Measurements from ENCODE around the gene CTRB1.
A peak's percentile ranks its signal among the peaks of the same experiment; 100 is the strongest.
"Not testable (repeated sequence)": the region's sequence is repeated elsewhere in the genome, so short reads cannot be mapped to it uniquely, and the experiment has no call there.

CTRB1 gene

DNA sequence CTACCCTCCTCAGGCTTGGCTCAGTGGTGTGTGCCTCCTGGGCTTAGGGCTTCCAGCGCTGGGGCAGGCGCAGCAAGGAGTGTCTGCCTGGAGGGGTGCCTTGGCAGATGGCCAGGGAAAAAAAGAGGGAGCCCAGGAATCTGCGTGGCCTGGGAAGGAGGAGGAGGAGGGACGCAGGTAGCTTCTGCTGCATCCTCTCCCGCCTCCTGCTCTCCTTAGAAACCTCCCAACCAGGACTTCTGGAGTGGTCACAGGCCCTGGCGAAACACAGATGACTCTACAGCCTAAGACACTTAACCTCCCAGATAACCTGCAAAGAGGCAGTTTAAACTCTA is 40.0 kb downstream of the CTRB1 start:
- no peak for DNase-seq

GRCh38 chr16:75260851-75261589 is 42.2 kb downstream of the CTRB1 start:
- no peak for DNase-seq

- DNase-seq: no peak
Measured at GRCh38 chr16:75261590-75262078, 42.8 kb downstream of the CTRB1 start.

GRCh38 chr16:75262104-75262799 is 43.5 kb downstream of the CTRB1 start:
- DNase-seq: no peak

DNA sequence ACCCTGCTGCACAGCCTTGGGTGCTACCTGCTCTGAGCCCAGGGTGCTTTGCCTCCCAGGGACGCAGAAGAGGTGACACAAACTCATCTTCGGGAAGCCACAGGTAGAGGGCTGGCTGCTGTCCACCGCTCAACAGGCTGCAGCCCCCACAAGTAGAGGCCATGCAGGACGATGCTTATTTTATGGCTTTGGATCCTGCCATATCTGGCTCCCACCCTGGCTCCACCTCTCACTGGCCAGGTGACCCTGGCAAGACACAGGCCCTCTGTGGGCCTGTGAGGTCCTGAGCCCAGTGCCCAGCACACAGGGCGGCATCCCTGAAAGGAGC is 44.0 kb downstream of the CTRB1 start:
- no peak for DNase-seq

DNA sequence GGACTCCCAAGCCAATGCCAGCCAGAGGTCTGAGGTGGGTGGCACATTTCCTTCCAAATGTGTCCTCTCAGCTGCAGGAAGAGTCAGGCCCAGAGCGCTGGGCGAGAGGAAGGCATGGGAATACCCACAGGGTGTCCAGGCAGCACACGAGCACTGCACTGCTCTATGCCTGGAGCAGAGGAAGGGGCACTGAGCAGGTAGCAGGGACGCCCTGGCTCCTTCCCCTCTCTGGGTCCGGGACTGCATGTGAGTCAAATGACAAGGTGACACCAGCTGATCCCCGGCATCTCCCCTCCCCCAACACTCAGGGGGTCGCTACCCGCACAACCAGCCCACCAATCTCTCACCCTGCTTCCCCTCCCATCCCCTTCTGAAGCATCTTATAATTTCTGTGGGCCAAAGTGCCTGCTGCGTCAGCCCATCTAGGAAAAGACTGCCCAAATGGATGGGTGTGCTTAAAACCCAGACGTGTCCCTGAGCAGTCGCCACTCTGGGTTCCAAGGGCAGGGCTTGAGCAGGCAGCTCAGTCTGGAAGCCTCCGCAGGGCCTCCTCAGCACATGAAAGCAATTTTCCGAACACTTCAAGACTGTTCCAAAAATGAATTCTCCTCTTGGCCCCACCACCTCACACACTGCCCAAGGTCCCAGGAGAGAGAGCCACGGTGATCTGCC is 44.6 kb downstream of the CTRB1 start:
- no peak for DNase-seq

DNA sequence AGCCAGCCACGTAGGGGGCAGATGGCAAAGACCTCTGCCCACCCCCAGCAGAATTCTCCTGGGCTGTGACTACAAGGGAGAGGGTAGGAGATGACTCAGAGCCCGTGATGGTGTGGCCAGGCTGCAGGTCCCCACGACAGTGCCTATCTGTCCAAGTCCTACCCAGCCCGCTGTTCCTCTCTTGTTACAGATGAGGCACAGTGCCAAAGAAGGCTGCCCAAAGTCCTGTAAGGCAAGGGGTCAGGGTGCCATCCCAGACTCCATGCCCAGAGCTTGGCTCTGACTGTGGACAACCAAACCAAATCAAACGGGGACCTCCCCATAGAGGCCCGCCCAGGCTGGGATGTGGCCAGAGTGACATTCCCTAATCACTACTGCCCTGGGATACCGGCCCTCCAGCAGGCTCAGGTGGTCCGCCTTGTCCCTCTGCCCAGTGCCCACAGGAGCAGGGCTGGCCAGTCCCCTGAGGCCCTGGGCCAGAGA is 45.2 kb downstream of the CTRB1 start:
- no peak for DNase-seq

DNA sequence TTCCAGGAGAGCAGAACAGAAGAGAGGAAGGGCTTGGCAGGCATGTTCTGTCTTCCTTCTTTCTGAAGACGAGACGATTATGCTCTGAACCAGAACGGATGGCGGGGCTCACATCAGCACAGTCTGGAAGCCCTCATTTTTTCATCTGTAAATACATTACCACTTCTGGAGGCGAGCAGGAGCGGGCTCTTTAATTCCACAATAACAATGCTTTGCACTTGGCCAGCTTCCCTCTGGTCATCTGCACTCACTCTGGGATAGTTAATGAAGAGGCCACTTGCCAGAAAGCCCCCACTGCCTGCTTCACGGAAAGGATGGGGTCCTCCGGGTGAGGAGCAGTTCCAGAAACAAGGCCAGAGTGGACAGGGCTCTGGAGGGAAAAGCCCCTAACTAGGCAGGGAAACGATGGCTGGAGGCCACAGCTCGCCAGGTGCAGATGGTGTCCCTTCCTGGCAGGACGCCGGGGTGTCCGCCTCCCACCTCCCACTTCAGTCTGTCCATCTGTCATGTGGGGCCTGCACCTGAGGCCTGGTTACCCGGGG is 45.7 kb downstream of the CTRB1 start:
- peak; percentile 35 for DNase-seq

DNA sequence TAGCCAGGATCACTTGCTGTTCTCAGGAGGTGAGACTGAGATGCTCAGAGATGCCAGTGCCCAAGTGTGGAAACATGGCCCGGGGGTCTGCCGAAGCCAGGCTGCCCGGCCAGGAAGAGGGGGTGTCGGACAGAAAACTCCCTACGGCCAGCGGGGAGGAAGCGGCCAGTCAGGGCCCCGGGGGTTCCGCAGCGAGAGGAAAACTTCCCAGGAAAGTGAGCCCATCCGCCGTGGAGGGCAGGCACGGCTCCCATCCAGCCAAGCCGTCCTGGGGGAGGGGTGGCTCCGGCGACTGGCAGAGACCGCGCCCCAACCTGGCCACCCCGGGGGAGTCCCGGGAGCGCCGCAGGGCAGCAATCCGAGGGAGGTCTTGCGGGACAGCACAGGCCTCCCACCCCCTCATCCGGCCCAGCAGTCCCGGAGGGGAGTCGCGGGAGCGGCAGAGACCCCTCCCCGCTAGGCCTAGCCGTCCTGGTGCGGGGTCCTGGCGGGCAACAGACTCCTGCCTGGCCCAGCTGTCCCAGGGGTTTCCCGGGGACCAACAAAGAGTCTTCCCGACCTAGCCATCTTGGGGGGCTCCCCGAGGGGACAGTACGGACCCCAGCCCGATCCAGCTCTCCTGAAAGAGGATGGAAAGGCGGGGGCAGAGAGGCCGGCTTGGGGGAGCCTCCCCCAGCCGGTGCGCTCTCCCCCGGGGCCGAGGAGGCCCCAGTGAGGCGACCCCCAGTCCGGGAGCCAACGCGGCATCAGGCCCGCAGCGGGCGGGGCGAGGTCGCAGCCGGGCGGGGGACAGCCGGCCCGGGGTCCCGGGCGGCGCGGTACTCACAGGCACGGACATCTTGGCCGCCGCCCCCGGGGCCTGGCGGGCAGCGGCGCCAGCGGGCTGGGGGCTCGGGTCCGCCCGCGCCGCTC is 46.5 kb downstream of the CTRB1 start:
- DNase-seq: no peak

- peak; percentile 56 for DNase-seq
Measured at GRCh38 chr16:75265911-75266701, 47.3 kb downstream of the CTRB1 start.

DNA sequence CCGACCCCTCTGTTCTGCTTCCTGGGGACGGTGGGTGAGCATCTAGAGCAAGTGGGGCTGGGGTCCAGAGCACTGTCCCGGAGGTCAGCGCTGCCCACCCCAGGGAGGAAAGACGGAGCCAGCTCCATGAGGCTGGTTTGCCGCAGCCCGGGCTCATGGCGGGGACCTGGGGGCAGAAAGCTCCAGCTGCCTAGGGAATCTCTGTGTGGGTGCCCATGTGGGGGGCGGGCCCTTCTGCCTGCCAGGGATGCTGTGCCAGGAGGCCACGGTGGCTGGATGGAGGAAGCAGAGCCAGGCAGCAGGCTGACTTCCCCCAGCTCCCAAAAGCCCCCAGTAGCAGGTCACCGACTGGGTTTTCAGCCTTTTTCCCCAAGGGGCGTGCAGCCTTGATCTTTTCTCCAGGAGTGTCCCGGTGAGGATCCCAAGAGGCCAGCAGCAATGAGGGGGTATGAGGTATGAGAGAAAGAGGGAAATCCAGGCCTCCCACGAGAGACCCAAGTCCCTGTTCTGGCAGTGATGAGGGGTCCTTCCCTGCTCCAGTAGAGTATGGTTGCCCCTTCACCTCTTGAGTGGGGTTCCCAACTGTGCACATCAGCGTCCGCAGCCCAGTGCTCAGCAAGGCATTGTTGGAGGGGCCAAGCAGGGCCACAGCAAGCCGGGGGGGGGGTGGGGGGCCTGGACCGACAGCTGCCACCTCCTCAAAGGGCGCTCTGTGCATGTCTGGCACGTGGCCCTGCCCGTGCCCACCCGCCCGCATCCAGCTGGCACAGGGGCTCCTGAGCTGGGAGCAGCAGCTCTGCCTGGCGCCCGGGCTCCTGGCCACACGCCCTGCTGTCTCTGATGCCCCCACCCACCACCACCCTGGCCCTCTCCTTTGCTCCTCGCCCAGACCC is 48.2 kb downstream of the CTRB1 start:
- DNase-seq: no peak

DNA sequence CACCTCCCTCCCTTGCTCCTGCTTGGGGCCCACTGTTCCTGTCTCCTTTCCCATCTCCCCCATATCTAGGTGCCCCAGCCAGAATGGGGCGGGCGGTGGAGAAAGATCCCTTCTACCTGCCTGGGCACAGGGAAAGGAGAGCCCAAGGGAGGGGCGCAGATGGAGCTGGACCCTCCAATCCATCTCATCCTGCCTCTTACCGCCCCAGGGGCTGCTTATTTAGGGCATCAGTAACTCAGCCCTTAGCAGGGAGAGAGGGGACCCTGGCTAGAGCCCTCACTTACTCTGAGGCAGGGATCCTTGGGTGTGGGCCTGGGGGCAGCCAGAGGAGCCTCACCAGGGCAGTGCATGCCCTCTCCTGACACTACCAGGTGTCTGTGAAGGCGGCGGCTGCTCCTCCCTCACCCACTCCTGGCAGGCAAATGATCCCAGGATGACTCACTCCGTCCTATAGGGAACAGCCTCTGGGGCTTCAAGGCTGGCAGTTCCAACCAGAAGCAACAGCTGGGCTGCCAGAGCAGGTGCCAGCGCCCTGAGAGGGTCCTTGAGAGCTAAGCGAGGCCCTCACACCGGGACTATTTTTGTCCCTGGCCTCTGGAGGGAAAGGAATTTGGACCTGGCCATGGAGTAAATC is 49.0 kb downstream of the CTRB1 start:
- DNase-seq: peak; percentile 79

DNA sequence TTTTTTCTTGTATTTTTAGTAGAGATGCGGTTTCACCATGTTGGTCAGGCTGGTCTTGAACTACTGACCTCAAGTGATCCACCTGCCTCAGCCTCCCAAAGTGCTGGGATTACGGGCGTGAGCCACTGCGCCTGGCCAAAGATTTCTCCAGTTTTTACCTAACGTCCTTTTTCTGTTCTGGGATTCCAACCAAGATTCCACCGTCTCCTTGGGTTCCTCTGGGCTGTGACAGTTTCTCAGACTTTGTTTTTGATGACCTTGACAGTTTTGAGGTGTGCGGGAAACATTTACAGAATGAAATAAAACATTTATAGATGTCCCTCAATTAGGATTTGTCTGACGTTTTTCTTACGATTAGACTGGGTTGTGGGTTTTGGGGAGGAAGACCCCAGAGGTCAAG is 50.6 kb downstream of the CTRB1 start:
- not testable (repeated sequence) for DNase-seq

DNA sequence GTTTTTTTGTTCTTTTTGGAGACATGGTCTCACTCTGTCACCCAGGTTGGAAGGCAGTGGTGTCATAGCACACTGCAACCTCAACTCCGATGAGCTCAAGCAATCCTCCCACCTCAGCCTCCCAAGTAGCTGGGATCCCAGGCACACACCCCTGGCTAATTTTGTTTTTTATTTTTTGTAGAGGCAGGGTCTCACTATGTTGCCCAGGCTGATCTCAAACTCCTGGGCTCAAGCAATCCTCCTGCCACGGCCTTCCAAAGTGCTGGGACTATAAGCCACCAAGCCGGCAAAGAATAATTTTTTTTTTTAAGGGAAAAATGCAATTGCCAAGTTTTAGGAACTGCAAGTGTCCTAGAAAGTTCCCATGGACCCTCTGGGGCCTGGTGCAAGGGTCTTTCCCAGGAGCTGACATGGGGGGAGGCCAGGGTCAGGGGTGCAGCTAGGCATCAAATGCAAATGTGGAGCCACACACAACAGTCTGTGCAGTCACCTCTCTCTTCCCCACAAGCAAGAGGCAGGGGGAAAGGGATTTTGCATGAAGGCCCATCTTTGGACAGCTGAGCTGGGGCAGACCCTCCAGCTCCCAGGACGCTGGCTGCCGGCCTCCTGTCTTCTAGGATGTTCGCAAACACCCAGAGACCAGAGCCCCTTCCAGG is 52.8 kb downstream of the CTRB1 start:
- DNase-seq: no peak

GRCh38 chr16:75272097-75272551 is 53.3 kb downstream of the CTRB1 start:
- DNase-seq: no peak

DNA sequence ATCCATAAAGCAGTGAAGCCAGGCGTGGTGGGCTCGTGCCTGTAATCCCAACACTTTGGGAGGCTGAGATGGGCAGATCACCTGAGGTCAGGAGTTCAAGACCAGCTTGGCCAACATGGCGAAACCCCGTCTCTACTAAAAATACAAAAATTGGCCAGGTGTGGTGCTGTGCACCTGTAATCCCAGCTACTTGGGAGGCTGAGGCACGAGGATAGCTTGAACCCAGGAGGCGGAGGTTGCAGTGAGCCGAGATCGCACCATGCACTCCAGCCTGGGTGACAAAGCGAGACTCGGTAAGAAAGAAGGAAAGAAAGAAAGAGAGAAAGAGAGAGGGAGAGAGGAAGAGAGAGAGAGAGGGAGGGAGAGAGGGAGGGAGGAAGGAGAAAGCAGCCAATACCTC is 53.8 kb downstream of the CTRB1 start:
- not testable (repeated sequence) for DNase-seq

DNA sequence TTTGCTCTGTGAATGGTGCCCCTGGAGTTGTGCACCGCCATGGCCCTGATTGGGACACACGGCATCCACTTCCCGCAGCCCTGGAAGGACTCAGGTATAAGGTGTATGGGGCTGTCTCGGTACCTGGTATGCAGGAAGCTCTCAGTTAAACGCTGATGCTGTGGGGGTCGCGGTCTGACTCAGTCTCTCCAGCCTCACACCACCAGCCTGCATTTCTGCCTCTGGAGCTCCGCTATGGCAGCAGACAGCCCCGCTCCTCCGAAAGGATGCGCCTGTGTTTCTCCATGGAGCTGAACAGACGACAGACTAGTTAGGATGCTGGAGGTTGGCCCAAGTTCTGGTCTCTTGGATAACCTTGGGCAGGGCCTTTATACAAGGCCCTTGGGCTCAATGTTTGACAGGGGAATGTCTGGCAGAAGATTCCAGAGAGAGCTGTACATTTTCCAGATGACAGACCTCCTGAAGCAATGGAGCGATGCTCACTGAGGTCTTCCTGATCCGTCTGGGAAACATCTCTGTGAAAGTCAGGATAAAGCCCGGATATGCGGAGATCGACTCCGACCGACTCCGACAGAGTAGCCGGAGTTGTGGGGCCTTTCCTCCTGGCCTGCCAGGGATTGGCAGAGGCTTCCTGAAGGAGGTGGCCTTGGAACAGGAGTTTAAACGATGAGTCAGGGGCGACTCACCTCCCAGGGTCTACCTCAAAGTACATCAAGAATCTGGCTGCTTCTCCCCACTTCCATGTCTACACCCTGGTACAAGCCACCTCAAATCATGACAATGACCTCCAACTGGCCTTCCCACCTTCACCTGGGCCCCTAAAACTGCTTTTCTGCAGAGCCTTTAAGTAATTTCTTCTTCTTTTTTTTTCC is 54.5 kb downstream of the CTRB1 start:
- DNase-seq: no peak

Measured in SHP77 treated with DMSO at 0.1 percent for 48 hours (cell line).